ENCODE results near the gene SELENOH. TPM values are rescaled to one million over a fixed set of nuclear protein-coding genes. Genes with fewer than 3 reads are reported as not detected.
"Not testable (repeated sequence)": the region's sequence is repeated elsewhere in the genome, so short reads cannot be mapped to it uniquely, and the experiment has no call there.

Gene SELENOH
- 134 and 180 TPM in 2 replicates for total RNA-seq (2014; rRNA removed; shearing (Covaris generic))
- polyA plus RNA-seq (2015; cell fraction: cytosol; rRNA removed): 203 and 222 TPM in 2 replicates
- 91.3 and 92.9 TPM in 2 replicates for polyA plus RNA-seq (2015; cell fraction: nucleus; rRNA removed)

- DNase-seq (ENCODE audit: low read depth): peak; percentile 94
Observed at GRCh38 chr11:57741132-57742086, at the start of gene SELENOH. TSS of gene SELENOH (plus strand) at chr11:57741491. CDS start at chr11:57741596, 105 bp downstream.

- DNase-seq (ENCODE audit: low read depth): no peak
Observed at GRCh38 chr11:57698843-57699365, 42.4 kb upstream of the SELENOH start.

- DNase-seq (ENCODE audit: low read depth): no peak
Observed at GRCh38 chr11:57699813-57700212, 41.5 kb upstream of the SELENOH start.

GRCh38 chr11:57700425-57700824 lies 40.9 kb upstream of the SELENOH start:
- no peak for DNase-seq (ENCODE audit: low read depth)

- DNase-seq (ENCODE audit: low read depth): no peak
Observed at GRCh38 chr11:57703341-57703740, 38.0 kb upstream of the SELENOH start.

- DNase-seq (ENCODE audit: low read depth): no peak
Observed at GRCh38 chr11:57704932-57705331, 36.4 kb upstream of the SELENOH start.

- DNase-seq (ENCODE audit: low read depth): not testable (repeated sequence)
Observed at GRCh38 chr11:57705432-57705831, 35.9 kb upstream of the SELENOH start.

- no peak for DNase-seq (ENCODE audit: low read depth)
Observed at GRCh38 chr11:57709802-57710367, 31.4 kb upstream of the SELENOH start.

- no peak for DNase-seq (ENCODE audit: low read depth)
Observed at GRCh38 chr11:57711414-57712255, 29.7 kb upstream of the SELENOH start, which contains the start of gene MED19. TSS of gene MED19 (minus strand) at chr11:57712215. CDS start at chr11:57712179, 36 bp downstream.

GRCh38 chr11:57712256-57713150 lies 28.8 kb upstream of the SELENOH start, which contains the start of gene TMX2:
TSS of gene TMX2 (plus strand) at chr11:57712593. CDS start at chr11:57712619, 26 bp downstream.
- peak; percentile 99 for DNase-seq (ENCODE audit: low read depth)

GRCh38 chr11:57713835-57714234 lies 27.5 kb upstream of the SELENOH start:
- no peak for DNase-seq (ENCODE audit: low read depth)

- not testable (repeated sequence) for DNase-seq (ENCODE audit: low read depth)
Observed at GRCh38 chr11:57716726-57717125, 24.6 kb upstream of the SELENOH start.

- DNase-seq (ENCODE audit: low read depth): no peak
Observed at GRCh38 chr11:57727185-57727584, 14.1 kb upstream of the SELENOH start.

GRCh38 chr11:57728829-57729228 lies 12.5 kb upstream of the SELENOH start:
- no peak for DNase-seq (ENCODE audit: low read depth)

- no peak for DNase-seq (ENCODE audit: low read depth)
Observed at GRCh38 chr11:57729479-57729878, 11.8 kb upstream of the SELENOH start.

GRCh38 chr11:57732661-57733060 lies 8.6 kb upstream of the SELENOH start:
- no peak for DNase-seq (ENCODE audit: low read depth)

GRCh38 chr11:57735619-57736298 lies 5.5 kb upstream of the SELENOH start:
- DNase-seq (ENCODE audit: low read depth): no peak

GRCh38 chr11:57742087-57742452 lies 779 bp downstream of the SELENOH start:
- DNase-seq (ENCODE audit: low read depth): no peak

- no peak for DNase-seq (ENCODE audit: low read depth)
Observed at GRCh38 chr11:57744357-57744756, 3.1 kb downstream of the SELENOH start.
